Right hindlimb (tissue), 1 donor: ENCODE data around the gene C15orf40.

Experiments used
- DNase-seq: peaks from one replicate; pipeline ENCODE4 v3.0.0-alpha.2; 2018

The C15orf40 gene

GRCh38 chr15:82992436-82992998 is 18.9 kb downstream of the C15orf40 start:
- DNase-seq, result no peak

DNA sequence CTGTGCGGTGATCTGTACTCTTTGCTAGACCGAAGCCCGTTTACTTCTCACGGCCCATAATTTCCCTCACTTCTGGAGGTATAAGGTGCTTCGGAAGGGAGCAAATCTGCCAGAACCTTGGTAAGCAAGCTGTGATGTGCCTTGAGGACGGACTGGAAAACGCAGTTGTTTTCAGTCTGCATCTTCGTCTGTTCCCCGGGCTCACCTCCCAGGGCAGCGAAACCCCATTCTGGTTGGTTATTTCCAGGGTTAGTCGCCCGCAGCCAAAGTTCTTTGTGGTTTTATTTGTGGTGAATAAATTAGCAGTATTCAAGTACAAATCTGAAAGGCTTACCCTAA is 25.0 kb downstream of the C15orf40 start:
- no peak for DNase-seq

DNA sequence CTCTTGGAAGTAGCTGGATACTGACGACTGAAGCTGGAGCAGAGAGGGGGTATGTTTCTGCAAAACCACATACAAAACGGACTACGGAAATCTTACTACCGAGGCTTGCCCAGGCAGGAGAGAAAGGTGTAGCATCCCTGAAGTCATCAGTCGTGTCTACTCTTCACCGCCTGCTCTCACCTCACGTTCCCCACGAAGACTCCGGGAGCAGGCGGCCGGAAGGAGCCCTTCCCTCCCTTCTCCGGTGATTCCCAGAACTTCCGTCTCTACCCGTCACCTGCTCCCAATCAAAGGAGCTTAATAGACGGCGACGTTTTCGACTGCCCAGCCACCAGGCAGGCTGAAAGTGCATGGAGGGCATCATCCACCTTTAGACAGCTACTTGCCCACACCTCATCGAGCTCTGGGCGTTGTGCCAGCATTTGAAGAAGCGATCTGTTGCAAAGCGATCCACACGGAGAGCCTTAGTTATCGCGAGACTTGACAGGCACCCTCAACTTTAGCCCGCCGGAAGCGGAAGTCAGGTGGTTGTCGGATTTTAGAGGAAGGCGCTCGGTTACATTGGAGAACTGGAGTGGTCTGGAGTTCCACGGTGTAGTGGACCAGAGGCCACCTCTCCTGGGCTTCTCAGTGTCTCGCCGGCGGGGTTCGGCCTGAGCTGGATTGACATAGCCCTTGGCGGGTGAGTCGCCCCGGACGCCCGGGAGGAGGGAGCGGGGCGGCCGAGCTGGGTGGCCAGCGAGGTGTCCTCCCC is 25.6 kb downstream of the C15orf40 start, which contains the start of gene RAMAC:
TSS of gene RAMAC (plus strand) at position 523 of the 754 bp plus-strand sequence. CDS start 2,809 bp downstream, outside the sequence.
- DNase-seq, result peak; percentile 96

- no peak for DNase-seq
Observed at GRCh38 chr15:82980981-82981380, 30.5 kb downstream of the C15orf40 start.

- no peak for DNase-seq
Observed at GRCh38 chr15:82979726-82980125, 31.7 kb downstream of the C15orf40 start.

- no peak for DNase-seq
Observed at GRCh38 chr15:82978438-82978837, 33.0 kb downstream of the C15orf40 start.

DNA sequence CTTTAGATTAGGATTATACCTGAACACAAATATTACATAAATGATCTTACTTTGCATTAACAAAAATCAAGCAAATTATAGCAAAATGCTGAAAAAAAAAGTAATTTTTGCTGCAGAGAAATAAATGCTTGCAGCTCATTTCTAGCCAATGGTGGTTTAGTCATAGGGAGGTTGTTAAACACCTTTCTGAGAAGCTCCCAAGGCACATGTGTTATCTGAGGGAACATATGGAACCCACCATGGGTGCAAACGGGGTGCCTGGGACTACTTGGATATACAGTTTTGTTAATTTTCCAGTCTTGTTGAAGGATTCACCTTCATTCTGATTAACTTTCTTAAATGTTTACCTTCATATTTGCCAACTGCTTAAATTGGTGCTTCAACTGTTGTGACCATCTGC is 34.4 kb downstream of the C15orf40 start:
- no peak for DNase-seq

- DNase-seq, result no peak
Observed at GRCh38 chr15:82972990-82973389, 38.4 kb downstream of the C15orf40 start.

GRCh38 chr15:82971218-82971984 is 40.0 kb downstream of the C15orf40 start:
- DNase-seq, result no peak

DNA sequence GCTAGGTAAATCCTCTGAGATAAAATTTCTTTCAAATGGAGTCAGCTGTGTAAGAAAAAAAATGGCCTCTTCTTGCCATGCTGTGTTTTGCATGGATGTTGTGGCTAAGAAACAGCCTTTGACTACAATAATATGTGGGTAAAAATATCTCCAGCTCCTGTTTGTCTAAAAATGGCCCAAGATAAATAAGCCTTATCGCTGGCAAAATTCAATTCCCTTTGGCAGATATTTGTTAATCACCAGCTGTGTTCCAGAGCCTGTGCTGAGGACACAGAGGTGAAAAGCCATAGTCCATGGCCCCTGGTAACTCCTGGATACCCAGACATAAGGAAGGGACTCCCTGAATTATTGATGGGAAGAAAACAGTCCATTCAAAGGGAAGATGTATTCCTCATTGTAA is 40.7 kb downstream of the C15orf40 start:
- DNase-seq, result no peak

DNA sequence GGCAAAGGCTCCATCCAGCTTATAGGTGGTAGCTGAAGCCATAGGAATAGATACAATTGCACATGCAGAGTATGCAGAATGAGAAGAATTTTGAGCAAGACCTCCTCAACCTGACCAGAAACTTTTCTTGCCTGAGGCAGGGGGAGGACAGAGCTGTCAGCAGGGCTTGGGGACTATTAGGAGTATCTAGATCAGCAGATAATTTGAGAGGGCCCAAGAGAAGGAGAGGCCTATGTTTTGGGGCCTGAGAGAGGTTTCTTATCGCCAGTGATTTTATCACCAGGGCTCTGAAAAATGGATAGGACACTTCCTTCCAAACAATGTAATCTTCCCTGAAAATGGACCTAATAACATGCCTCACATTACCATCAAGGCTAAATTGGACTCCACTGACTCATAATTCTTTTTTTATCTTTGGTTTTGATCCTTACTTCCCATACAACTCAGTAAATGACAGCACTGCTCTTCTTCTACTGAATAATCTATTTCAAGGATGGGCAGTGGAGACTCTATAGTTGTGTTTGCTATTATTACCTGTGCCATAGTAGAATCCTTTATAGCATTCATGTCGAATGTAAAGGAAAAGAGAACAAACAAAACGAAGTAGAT is 41.3 kb downstream of the C15orf40 start:
- DNase-seq, result no peak

DNA sequence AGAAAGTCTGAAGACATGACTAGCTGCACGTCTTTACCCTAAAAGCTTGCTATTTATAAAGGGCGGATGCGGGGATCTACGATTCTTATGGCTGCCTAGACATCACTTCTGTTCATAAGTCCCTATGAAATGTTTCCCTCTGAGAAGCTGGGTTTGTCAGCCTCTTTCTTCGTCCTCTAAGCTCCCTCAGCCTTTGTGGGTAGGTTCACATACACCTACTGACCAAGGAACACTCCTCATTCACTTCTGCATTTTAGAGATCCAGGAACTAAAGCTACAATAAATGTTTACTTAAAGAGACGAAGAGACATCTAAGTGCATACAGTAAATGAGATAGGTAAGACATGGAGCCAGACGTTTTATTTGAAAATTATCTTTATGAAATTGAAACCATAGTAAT is 42.1 kb downstream of the C15orf40 start:
- no peak for DNase-seq

DNA sequence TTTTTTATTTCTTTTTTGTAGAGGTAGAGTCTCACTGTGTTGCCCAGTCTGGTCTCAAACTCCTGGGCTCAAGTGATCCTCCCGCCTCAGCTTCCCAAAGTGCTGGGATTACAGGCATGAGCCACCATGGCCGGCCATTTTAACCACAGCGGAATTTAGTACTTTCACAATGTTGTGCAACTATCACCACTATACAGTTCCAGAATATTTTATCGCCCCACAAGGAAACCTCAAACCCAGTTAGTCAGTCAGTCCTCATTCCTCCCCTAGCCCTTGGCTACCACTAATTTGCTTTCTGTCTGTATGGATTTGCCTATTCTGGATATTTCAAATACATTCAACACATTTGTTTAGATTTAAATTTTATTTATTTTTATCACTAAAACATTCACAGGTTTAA is 43.4 kb downstream of the C15orf40 start:
- no peak for DNase-seq

- DNase-seq, result no peak
Observed at GRCh38 chr15:82966671-82967071, 44.8 kb downstream of the C15orf40 start.

DNA sequence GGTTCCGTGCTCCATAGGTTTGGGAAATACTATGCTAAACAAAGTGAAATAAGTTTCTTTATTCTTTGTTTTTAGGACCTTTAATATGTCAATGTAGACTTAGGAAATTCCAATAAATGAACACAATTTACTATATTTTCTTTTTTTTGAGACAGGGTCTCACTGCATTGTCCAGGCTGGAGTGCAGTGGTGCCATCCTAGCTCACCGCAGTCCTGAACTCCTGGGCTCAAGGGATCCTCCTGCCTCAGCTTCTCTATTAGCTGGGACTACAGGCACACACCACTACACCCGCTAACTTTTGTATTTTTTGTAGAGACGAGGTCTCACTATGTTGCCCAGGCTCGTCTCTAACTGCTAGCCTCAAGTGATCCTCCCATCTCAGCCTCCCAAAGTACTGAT is 46.5 kb downstream of the C15orf40 start:
- no peak for DNase-seq

- peak; percentile 34 for DNase-seq
Observed at GRCh38 chr15:82963471-82964341, 47.7 kb downstream of the C15orf40 start.

DNA sequence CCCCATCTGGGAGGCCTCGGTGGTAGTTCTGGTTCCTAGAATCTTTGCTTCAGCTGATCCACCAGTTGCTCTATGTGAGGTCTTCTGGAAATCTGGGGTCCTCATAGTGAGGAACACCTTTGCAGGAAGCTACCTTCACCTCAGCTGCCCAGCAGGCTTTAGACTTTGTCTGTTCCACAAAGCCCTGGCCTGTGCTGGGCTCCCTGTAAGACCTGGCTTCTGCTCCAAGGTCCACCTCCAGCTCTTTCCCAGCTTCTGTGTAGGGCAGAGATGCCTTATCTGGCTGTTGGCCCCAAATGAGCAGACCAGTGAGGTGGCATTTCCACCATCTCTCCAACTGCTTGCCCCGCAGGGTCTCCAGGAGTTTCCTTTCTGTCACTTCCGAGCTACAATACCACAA is 50.7 kb downstream of the C15orf40 start:
- no peak for DNase-seq

- DNase-seq, result no peak
Observed at GRCh38 chr15:82959423-82959822, 52.0 kb downstream of the C15orf40 start.

DNA sequence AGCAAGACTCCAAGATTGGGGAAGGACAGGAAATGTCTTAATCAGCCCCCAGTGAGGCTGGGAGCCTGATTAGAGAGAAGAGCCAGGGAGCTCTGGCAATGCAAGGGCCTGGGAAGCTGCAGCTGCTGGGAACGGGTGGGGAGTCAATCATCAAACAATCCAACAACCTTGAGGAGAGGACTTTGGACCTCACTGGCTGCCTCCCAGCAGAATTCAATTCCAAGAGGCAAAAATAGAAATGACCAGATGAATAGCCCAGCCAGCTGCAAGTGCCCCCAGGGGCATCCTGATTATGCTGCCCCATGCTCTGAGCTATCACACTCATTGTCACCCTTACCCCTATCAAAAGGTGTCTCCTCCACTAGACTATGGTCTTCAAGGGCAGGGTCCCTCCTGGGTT is 52.8 kb downstream of the C15orf40 start:
- DNase-seq, result no peak

DNA sequence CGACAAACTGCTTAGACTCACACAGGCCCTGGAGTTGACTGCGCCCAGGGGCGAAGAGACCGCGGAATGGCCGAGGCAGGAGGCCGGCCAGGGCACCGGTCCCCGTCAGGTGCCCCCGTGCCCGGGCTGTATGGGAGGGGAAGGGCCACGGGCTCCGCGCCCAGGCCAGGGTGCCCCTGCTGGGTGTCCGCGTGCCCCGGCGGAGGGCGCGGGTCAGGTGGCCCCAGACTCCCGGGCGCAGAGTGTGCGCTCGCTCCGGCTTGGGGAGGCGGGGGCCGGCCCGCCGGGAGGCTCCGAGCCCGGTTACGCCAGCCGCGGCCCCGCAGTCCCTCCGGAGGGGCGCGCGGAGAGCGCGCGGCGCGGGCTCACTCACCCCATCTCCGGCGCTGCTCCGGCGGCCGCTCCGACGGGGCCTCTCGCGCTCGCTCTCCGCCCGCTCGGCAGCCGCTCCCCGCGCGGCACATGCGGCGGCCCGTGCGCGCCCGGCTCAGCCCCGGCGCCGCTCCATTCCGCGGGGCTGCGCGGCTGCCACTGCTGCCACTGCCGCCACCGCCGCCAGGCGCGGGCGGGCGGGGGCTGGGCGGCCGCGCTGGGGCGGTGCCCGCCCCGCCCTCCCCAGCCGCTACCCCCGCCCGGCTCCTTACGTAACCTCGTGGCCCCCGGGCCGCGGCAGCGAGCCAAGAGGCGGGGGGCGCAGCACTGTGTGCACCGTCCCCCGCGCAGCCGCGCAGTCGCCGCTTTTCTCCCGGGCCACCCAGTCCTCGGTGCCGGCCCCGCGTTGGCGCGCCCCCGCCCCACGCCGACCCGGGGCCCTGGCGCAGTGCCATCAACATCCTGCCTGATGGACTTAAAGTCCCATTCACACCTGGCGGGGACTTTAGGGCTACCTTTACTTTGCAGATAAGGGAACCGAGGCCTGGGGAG is 59.0 kb downstream of the C15orf40 start, which contains the start of gene HOMER2:
TSS of gene HOMER2 (minus strand) at position 563 of the 924 bp plus-strand sequence. CDS start at position 378, 185 bp downstream.
- DNase-seq, result peak; percentile 48

- no peak for DNase-seq
Observed at GRCh38 chr15:82951472-82952157, 59.8 kb downstream of the C15orf40 start.
